Activated CD4-positive, alpha-beta T cell treated with anti-CD3 and anti-CD28 coated beads for 36 hours (primary cell): ENCODE measurements around the gene ETFBKMT. TPM values are rescaled to one million over a fixed set of nuclear protein-coding genes. Genes with fewer than 3 reads are reported as not detected.

Experiments used
- ATAC-seq: fragments of 200-7000 bp; cut with Tn5 transposase; one replicate; pipeline ENCODE4 v1.10.0; 2021; ENCODE audit warnings: mild to moderate bottlenecking, moderate library complexity
- CTCF ChIA-PET: fragments of 350-600 bp; sonication (Branson Sonifier 250); formaldehyde crosslinking; loops from one replicate; lab custom pipeline; 2021; ENCODE audit warnings: antibody characterized with exemption; lab: Charles Lee
- POLR2A ChIA-PET: fragments of 350-600 bp; sonication (Branson Sonifier 250); formaldehyde crosslinking; loops from one replicate; lab custom pipeline; 2021; ENCODE audit warnings: antibody characterized with exemption, inconsistent platforms; lab: Charles Lee
- DNase-seq: peaks from one replicate; pipeline ENCODE4 v3.0.0-alpha.2; 2020
- H3K27ac Mint-ChIP-seq: one replicate; pipeline ENCODE4 v1.8.0; 2021; ENCODE audit warnings: mixed read lengths
- H3K27me3 Mint-ChIP-seq: one replicate; pipeline ENCODE4 v1.8.0; 2021; ENCODE audit warnings: mixed read lengths
- H3K36me3 Mint-ChIP-seq: one replicate; pipeline ENCODE4 v1.8.0; 2021; ENCODE audit warnings: low read depth, mixed read lengths
- H3K4me1 Mint-ChIP-seq: one replicate; pipeline ENCODE4 v1.8.0; 2021; ENCODE audit warnings: mixed read lengths
- H3K4me3 Mint-ChIP-seq: one replicate; pipeline ENCODE4 v1.8.0; 2021; ENCODE audit warnings: mild to moderate bottlenecking, moderate library complexity, mixed read lengths
- H3K9me3 Mint-ChIP-seq: one replicate; pipeline ENCODE4 v1.8.0; 2021; ENCODE audit warnings: low read depth, mixed read lengths
- intact Hi-C, 2 experiments: fragments of 100-400 bp; cut with DNase I in 1 of 2; cut with micrococcal nuclease in 1 of 2; formaldehyde crosslinking; loops; one replicate each; pipeline versions ENCODE4 v1.14.2 to v1.15.1; 2022 to 2024; cut with DNase I, micrococcal nuclease
- total RNA-seq, 2 experiments: library from RNA; stranded (reverse); gene quantifications; one replicate each; pipeline ENCODE4 v1.2.3, GENCODE V29; 2021

ETFBKMT gene
- total RNA-seq, 2 experiments from 2014 or later = 0.35 to 1.4 TPM

DNA sequence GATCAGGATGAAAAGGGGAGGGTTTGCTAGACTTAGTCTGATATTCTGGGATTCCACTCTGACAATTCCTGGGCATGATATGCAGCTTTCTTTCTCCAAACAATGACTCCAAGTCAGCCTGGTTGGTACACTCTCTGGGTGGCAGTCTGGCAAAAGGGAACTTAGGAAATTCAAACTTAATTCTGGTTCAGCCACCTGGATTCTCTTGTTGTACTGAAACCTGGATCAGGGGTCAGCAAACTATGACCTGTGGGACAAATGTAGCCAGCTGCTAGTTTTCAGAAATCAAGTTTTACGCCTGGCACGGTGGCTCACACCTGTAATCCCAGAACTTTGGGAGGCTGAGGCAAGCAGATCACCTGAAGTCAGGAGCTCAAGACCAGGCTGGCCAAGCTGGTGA, 63.1 kb downstream of the ETFBKMT start:
- peaks cover 48% of the 10 kb centered on the region for H3K36me3 Mint-ChIP-seq

More for the DNA sequence above, 63.1 kb downstream of the ETFBKMT start:
- ChIA-PET CTCF (interaction anchor here (0.6 kb wide), 1 partner anchor 212 kb away, joined by 4 read pairs; no protein-coding TSS in a partner anchor), POLR2A (interaction anchor here (0.7 kb wide), 1 partner anchor 15 kb away, joined by 3 read pairs; no protein-coding TSS in a partner anchor)
- Mint-ChIP-seq H3K4me1 (peaks cover 37% of the 10 kb centered on the region), H3K27me3 (no peaks in the 10 kb centered on the region), H3K4me3 (no peak overlapping the region), H3K27ac (no peak overlapping the region), H3K9me3 (peaks cover 30% of the 10 kb centered on the region)
- intact Hi-C loops = no loop called here
- ATAC-seq (no peak), DNase-seq (no peak)

Other genes starting within 250 kb of the ETFBKMT start
- gene DENND5B, start 68.6 kb upstream of the ETFBKMT start, total RNA-seq = under 1 TPM; 0.32 to 0.48 TPM
- 1 to 10 TPM; 5.1 to 5.8 TPM for gene AMN1, start 69.3 kb downstream of the ETFBKMT start, total RNA-seq